ENCODE results near the gene TREM2.

The TREM2 gene

GRCh38 chr6:41162687-41163418 is at the start of gene TREM2:
Gene TREM2, minus strand, starts transcription at chr6:41163116. Its CDS starts 34 bp downstream, at chr6:41163082.
- peaks cover 0 to 4% of the 10 kb centered on the region in 2 donors for H3K27me3 ChIP-seq (ENCODE audit: control insufficient read depth in 1 of 2, insufficient read depth in 2 of 2, low read length in 2 of 2)
- H3K4me3 ChIP-seq (ENCODE audit: low read depth in 1 of 2, low read length in 2 of 2), result no peak within 1 kb of the TSS

DNA sequence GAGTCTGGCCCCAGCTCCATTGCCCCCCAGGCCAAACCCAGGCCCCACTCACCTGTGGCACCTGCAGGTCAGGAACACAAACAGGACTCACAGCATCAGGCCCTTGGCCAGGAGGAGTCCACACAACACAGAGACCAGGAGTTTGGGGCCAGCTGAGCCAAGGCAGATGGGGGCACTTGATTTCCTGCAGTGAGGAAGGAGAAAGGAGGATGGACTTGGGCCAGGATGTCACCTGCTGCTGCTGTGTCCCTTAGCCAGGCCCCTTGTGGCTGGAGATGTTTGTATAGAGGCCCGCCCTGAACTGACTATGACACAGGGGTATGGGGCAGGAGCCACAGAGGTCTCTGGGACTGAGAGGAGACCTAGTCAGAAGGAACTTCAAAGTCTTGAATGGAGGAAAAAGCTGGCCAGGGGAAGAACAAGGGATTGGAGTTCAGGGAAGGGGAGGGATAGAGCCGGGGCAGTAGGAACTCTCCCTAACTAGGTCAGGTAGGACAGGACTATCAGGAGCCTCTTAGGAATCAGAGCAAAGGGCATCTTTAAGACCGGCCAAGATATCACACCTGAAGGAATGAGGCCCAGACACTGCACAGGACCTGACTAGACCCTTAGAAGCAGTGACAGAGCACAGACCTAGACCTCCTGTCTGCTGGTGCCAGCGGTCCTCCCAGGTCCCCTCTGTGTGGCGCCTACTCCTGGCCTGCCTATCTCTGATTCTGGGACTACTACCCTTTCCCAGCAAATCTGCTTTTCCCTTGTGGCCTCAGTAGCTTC is 46.8 kb upstream of the TREM2 start:
- H3K9me3 ChIP-seq (ENCODE audit: control insufficient read depth in 1 of 2, low read length in 2 of 2), result peaks cover 4 to 5% of the 10 kb centered on the region in 2 donors
- H3K27ac ChIP-seq (ENCODE audit: low read depth, low read length), result no peak overlapping the region
- no peaks in the 10 kb centered on the region for H3K36me3 ChIP-seq (ENCODE audit: control insufficient read depth in 1 of 2, insufficient read depth in 2 of 2, low read length in 2 of 2)
- H3K9ac ChIP-seq (ENCODE audit: low read depth in 1 of 2, low read length in 2 of 2), result no peak overlapping the region
- no peak overlapping the region for H3K4me3 ChIP-seq (ENCODE audit: low read depth in 1 of 2, low read length in 2 of 2)
- H3K4me1 ChIP-seq (ENCODE audit: control insufficient read depth in 1 of 2, insufficient read depth in 2 of 2, low read length in 2 of 2), result no peaks in the 10 kb centered on the region
- H3K27me3 ChIP-seq (ENCODE audit: control insufficient read depth in 1 of 2, insufficient read depth in 2 of 2, low read length in 2 of 2), result no peaks in the 10 kb centered on the region

More at GRCh38 chr6:41162687-41163418, at the start of gene TREM2:
- Histone ChIP-seq H3K36me3 (ENCODE audit: control insufficient read depth in 1 of 2, insufficient read depth in 2 of 2, low read length in 2 of 2) (no peaks in the 10 kb centered on the region), H3K27ac (ENCODE audit: low read depth, low read length) (no peak within 1 kb of the TSS), H3K9me3 (ENCODE audit: control insufficient read depth in 1 of 2, low read length in 2 of 2) (no peaks in the 10 kb centered on the region), H3K4me1 (ENCODE audit: control insufficient read depth in 1 of 2, insufficient read depth in 2 of 2, low read length in 2 of 2) (no peaks in the 10 kb centered on the region), H3K9ac (ENCODE audit: low read depth in 1 of 2, low read length in 2 of 2) (no peak within 1 kb of the TSS)

DNA sequence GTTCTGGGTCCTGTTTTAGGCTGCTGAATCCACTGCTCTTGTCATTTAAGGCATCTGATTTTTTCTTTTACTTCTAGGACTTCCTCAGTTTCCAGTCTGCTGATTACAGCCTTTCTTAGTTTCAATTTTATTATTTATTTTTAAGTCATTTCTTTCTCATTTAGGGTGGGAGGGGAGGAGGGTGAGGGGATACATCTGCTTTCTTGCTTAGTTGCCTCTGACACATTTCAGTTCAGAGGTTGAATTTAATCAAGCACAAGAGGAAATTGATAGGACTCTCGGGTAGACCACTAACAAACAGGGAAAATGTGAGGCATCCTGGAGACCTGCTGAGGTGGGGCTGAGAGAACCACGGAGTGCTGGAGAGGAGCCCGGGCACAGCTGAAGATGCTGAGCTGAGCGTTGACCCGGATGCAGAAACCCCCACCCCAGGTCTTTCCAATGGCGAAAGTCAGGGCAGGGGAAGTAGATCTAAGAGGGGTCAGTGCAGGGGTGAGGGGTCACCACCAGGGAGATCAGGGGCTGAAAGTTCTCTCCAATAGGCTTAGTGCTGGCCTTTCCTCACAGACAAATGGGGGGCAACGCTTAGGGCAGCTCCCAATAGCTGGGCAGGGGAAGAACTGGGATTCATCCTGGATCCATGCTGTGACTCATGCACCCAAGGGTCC is 45.7 kb upstream of the TREM2 start:
- H3K27ac ChIP-seq (ENCODE audit: low read depth, low read length), result no peak overlapping the region
- no peak overlapping the region for H3K9ac ChIP-seq (ENCODE audit: low read depth in 1 of 2, low read length in 2 of 2)
- H3K36me3 ChIP-seq (ENCODE audit: control insufficient read depth in 1 of 2, insufficient read depth in 2 of 2, low read length in 2 of 2), result no peaks in the 10 kb centered on the region
- H3K4me1 ChIP-seq (ENCODE audit: control insufficient read depth in 1 of 2, insufficient read depth in 2 of 2, low read length in 2 of 2), result no peaks in the 10 kb centered on the region
- H3K4me3 ChIP-seq (ENCODE audit: low read depth in 1 of 2, low read length in 2 of 2), result no peak overlapping the region
- no peaks in the 10 kb centered on the region for H3K9me3 ChIP-seq (ENCODE audit: control insufficient read depth in 1 of 2, low read length in 2 of 2)
- no peaks in the 10 kb centered on the region for H3K27me3 ChIP-seq (ENCODE audit: control insufficient read depth in 1 of 2, insufficient read depth in 2 of 2, low read length in 2 of 2)

GRCh38 chr6:41204156-41204555 is 41.2 kb upstream of the TREM2 start:
- Histone ChIP-seq H3K27me3 (ENCODE audit: control insufficient read depth in 1 of 2, insufficient read depth in 2 of 2, low read length in 2 of 2) (no peaks in the 10 kb centered on the region), H3K4me3 (ENCODE audit: low read depth in 1 of 2, low read length in 2 of 2) (no peak overlapping the region), H3K27ac (ENCODE audit: low read depth, low read length) (no peak overlapping the region), H3K9ac (ENCODE audit: low read depth in 1 of 2, low read length in 2 of 2) (no peak overlapping the region), H3K4me1 (ENCODE audit: control insufficient read depth in 1 of 2, insufficient read depth in 2 of 2, low read length in 2 of 2) (peaks cover 9 to 16% of the 10 kb centered on the region in 2 donors), H3K36me3 (ENCODE audit: control insufficient read depth in 1 of 2, insufficient read depth in 2 of 2, low read length in 2 of 2) (no peaks in the 10 kb centered on the region), H3K9me3 (ENCODE audit: control insufficient read depth in 1 of 2, low read length in 2 of 2) (no peaks in the 10 kb centered on the region)

DNA sequence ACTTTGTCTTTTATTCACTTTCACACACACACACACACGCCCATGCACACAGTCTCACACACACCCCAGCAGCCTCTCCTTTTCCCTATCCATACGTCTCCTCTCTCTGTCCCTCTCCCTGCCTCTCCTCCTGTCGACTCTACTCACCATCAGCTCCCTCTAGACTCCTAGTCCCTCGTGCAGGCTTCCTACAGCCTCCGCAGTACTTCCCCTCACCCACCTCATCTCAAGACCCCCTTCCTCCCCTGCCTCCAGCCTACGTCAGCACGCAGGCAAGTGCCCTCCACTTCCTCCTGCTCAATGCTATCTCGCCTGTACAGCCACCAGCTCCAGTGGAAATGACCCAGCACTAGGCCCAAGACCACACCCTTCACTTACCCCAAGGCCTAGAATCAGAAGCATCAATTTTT is 38.9 kb upstream of the TREM2 start:
- H3K4me3 ChIP-seq (ENCODE audit: low read depth in 1 of 2, low read length in 2 of 2), result no peak overlapping the region
- H3K27ac ChIP-seq (ENCODE audit: low read depth, low read length), result no peak overlapping the region
- H3K27me3 ChIP-seq (ENCODE audit: control insufficient read depth in 1 of 2, insufficient read depth in 2 of 2, low read length in 2 of 2), result no peaks in the 10 kb centered on the region
- H3K9ac ChIP-seq (ENCODE audit: low read depth in 1 of 2, low read length in 2 of 2), result no peak overlapping the region
- H3K4me1 ChIP-seq (ENCODE audit: control insufficient read depth in 1 of 2, insufficient read depth in 2 of 2, low read length in 2 of 2), result peaks cover 9 to 16% of the 10 kb centered on the region in 2 donors
- no peaks in the 10 kb centered on the region for H3K36me3 ChIP-seq (ENCODE audit: control insufficient read depth in 1 of 2, insufficient read depth in 2 of 2, low read length in 2 of 2)
- no peaks in the 10 kb centered on the region for H3K9me3 ChIP-seq (ENCODE audit: control insufficient read depth in 1 of 2, low read length in 2 of 2)

DNA sequence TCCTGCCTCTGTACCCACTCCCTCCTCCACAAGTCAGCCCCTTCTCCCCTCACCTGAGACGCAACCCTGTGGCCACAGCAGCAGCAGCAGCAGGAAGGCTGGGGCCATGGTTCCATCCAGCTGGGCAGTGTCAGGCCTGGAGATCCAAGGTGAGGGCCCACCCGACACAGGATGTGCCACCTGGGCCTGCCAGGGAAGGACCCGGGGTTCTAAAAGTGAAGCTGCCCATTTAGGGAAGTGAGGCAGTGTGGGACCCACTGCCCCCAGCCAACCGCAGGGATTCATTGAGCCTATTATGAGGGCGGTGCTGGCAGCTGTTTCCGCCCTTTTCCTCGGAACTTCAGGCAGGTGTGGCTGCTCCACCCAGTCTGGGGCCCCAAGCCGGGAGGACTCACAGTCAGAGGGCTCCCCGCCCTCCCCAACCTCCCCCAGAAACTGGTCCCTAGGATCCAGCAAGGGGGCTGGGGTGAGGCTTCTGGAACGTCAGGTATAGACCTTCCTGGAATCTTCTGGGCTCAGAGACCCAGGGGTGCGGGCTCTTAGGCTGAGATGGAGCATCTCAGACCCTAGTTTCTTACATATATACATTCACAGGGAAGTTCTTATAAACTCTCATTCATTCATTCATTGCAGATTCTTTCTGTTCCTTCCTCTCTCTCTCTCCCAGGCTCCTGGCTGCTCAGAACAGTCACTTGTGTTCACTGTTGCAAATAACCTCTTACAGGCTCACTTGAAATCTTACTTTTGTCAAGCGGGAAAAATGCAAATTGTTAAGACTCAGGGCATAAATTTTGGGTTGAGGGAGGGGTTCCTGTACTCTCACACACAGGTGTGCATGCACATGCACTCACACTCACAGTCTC is 38.2 kb upstream of the TREM2 start, which contains the start of gene TREML2:
TREML2 (minus strand) TSS at position 249 of the 863 bp plus-strand sequence; CDS start at position 108, 141 bp downstream.
- peak within 1 kb of the TSS; percentile 42 for H3K27ac ChIP-seq (ENCODE audit: low read depth, low read length)

DNA sequence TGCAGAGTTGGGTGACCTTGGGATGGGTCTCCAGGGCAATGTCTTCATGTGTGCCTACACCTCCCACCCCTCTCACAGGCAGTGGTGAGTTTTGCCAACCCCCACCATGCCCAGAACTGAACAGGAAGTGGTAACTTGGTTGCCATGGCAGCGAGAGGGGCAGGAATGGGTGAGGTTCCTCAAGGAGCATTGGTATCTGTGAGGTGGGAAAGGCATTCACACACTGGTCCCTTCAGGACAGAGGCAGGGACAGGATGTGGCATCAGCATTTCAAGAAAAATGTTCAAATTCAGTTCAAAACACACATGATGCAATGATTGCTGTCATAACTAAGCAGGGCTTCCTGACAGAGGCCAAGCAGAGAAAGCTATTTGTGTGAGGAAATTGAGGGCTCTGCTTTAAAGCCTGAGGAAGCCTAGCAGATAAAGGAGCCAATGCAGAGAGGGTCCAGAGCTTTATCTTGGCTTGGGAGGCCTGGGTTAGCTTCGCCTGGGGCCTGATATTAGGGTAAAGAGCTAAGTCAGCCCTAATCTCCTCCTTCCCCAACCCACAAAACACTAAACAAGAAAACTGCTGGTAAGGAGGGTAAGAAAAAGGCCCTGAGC is 37.5 kb upstream of the TREM2 start:
- no peak overlapping the region for H3K9ac ChIP-seq (ENCODE audit: low read depth in 1 of 2, low read length in 2 of 2)
- H3K27me3 ChIP-seq (ENCODE audit: control insufficient read depth in 1 of 2, insufficient read depth in 2 of 2, low read length in 2 of 2), result no peaks in the 10 kb centered on the region
- no peak overlapping the region for H3K27ac ChIP-seq (ENCODE audit: low read depth, low read length)

More for the DNA sequence above, 38.2 kb upstream of the TREM2 start, which contains the start of gene TREML2:
- no peaks in the 10 kb centered on the region for H3K9me3 ChIP-seq (ENCODE audit: control insufficient read depth in 1 of 2, low read length in 2 of 2)
- no peaks in the 10 kb centered on the region for H3K36me3 ChIP-seq (ENCODE audit: control insufficient read depth in 1 of 2, insufficient read depth in 2 of 2, low read length in 2 of 2)
- H3K4me3 ChIP-seq (ENCODE audit: low read depth in 1 of 2, low read length in 2 of 2), result no peak within 1 kb of the TSS
- H3K9ac ChIP-seq (ENCODE audit: low read depth in 1 of 2, low read length in 2 of 2), result no peak within 1 kb of the TSS
- peaks cover 9 to 16% of the 10 kb centered on the region in 2 donors for H3K4me1 ChIP-seq (ENCODE audit: control insufficient read depth in 1 of 2, insufficient read depth in 2 of 2, low read length in 2 of 2)
- no peaks in the 10 kb centered on the region for H3K27me3 ChIP-seq (ENCODE audit: control insufficient read depth in 1 of 2, insufficient read depth in 2 of 2, low read length in 2 of 2)

GRCh38 chr6:41199552-41200246 is 36.8 kb upstream of the TREM2 start:
- no peak overlapping the region for H3K27ac ChIP-seq (ENCODE audit: low read depth, low read length)
- H3K9ac ChIP-seq (ENCODE audit: low read depth in 1 of 2, low read length in 2 of 2), result no peak overlapping the region
- no peaks in the 10 kb centered on the region for H3K36me3 ChIP-seq (ENCODE audit: control insufficient read depth in 1 of 2, insufficient read depth in 2 of 2, low read length in 2 of 2)
- H3K4me3 ChIP-seq (ENCODE audit: low read depth in 1 of 2, low read length in 2 of 2), result no peak overlapping the region
- H3K27me3 ChIP-seq (ENCODE audit: control insufficient read depth in 1 of 2, insufficient read depth in 2 of 2, low read length in 2 of 2), result no peaks in the 10 kb centered on the region
- H3K4me1 ChIP-seq (ENCODE audit: control insufficient read depth in 1 of 2, insufficient read depth in 2 of 2, low read length in 2 of 2), result peaks cover 9 to 16% of the 10 kb centered on the region in 2 donors
- no peaks in the 10 kb centered on the region for H3K9me3 ChIP-seq (ENCODE audit: control insufficient read depth in 1 of 2, low read length in 2 of 2)

More for the DNA sequence above, 37.5 kb upstream of the TREM2 start:
- Histone ChIP-seq H3K36me3 (ENCODE audit: control insufficient read depth in 1 of 2, insufficient read depth in 2 of 2, low read length in 2 of 2) (no peaks in the 10 kb centered on the region), H3K4me1 (ENCODE audit: control insufficient read depth in 1 of 2, insufficient read depth in 2 of 2, low read length in 2 of 2) (peaks cover 9 to 16% of the 10 kb centered on the region in 2 donors), H3K4me3 (ENCODE audit: low read depth in 1 of 2, low read length in 2 of 2) (no peak overlapping the region), H3K9me3 (ENCODE audit: control insufficient read depth in 1 of 2, low read length in 2 of 2) (no peaks in the 10 kb centered on the region)

- H3K27ac ChIP-seq (ENCODE audit: low read depth, low read length), result no peak overlapping the region
- no peak overlapping the region for H3K9ac ChIP-seq (ENCODE audit: low read depth in 1 of 2, low read length in 2 of 2)
Observed at GRCh38 chr6:41197234-41197633, 34.3 kb upstream of the TREM2 start.

More at GRCh38 chr6:41197234-41197633, 34.3 kb upstream of the TREM2 start:
- Histone ChIP-seq H3K4me1 (ENCODE audit: control insufficient read depth in 1 of 2, insufficient read depth in 2 of 2, low read length in 2 of 2) (peaks cover 9 to 16% of the 10 kb centered on the region in 2 donors), H3K27me3 (ENCODE audit: control insufficient read depth in 1 of 2, insufficient read depth in 2 of 2, low read length in 2 of 2) (peaks cover 0 to under 1% of the 10 kb centered on the region in 2 donors), H3K36me3 (ENCODE audit: control insufficient read depth in 1 of 2, insufficient read depth in 2 of 2, low read length in 2 of 2) (no peaks in the 10 kb centered on the region), H3K9me3 (ENCODE audit: control insufficient read depth in 1 of 2, low read length in 2 of 2) (no peaks in the 10 kb centered on the region), H3K4me3 (ENCODE audit: low read depth in 1 of 2, low read length in 2 of 2) (no peak overlapping the region)
